Suprapubic skin (tissue), 4 donors: ENCODE measurements around the gene WNT16. TPM values are rescaled to one million over a fixed set of nuclear protein-coding genes. Genes with fewer than 3 reads are reported as not detected.
A peak's percentile ranks its signal among the peaks of the same experiment; 100 is the strongest.
"Not testable (repeated sequence)": the region's sequence is repeated elsewhere in the genome, so short reads cannot be mapped to it uniquely, and the experiment has no call there.

Experiments used
- DNase-seq, 2 donors: peaks; one replicate each; pipeline ENCODE4 v3.0.0-alpha.2; 2019; ENCODE audit warnings: low spot score in 2 of 2
- H3K27ac ChIP-seq: fragments of 200-600 bp; sonication (generic); one replicate; pipeline ENCODE4 v1.5.1; 2019
- H3K27me3 ChIP-seq: fragments of 200-600 bp; sonication (generic); one replicate; pipeline ENCODE4 v1.5.1; 2019
- H3K36me3 ChIP-seq: fragments of 200-600 bp; sonication (generic); one replicate; pipeline ENCODE4 v1.5.1; 2019
- H3K4me1 ChIP-seq: fragments of 200-600 bp; sonication (generic); one replicate; pipeline ENCODE4 v1.5.1; 2019
- H3K4me3 ChIP-seq: fragments of 200-600 bp; sonication (generic); one replicate; pipeline ENCODE4 v1.5.1; 2019; ENCODE audit warnings: mild to moderate bottlenecking
- H3K9me3 ChIP-seq: fragments of 200-600 bp; sonication (generic); one replicate; pipeline ENCODE4 v1.5.1; 2019
- EP300 ChIP-seq: sonication (generic); formaldehyde crosslinking; IDR thresholded peaks from one replicate; pipeline ENCODE4 v1.6.1; 2017; ENCODE audit warnings: antibody characterized with exemption
- POLR2A ChIP-seq, 2 donors: fragments of 450-650 bp; IDR thresholded peaks; one replicate each; pipeline ENCODE4 v1.6.1; 2017; ENCODE audit warnings: antibody characterized with exemption in 2 of 2, mild to moderate bottlenecking in 2 of 2, moderate library complexity in 2 of 2
- POLR2AphosphoS5 ChIP-seq, 3 donors: sonication (generic); formaldehyde crosslinking; IDR thresholded peaks; one replicate each; pipeline ENCODE4 v1.6.1; 2017; ENCODE audit warnings: antibody characterized with exemption in 3 of 3
- WGBS: methylation state at CpG from one replicate; pipeline ENCODE4 v1.1.5; 2018; 5-methylcytosine and 5-hydroxymethylcytosine counted together
- total RNA-seq, 4 donors: library from RNA; depleted of rRNA; stranded (reverse); fragments of >200 nt; gene quantifications; one replicate each; pipeline ENCODE4 v1.1.0, GENCODE V29; 2016
- TF ChIP-seq, protein P1 (sequence below), 2 donors: fragments of 200-600 bp in 1 of 2; fragments of 450-650 bp in 1 of 2; sonication (generic) in 1 of 2; IDR thresholded peaks; one replicate each; pipeline ENCODE4 v1.5.1; 2016 to 2019; ENCODE audit warnings: antibody characterized with exemption in 2 of 2, mild to moderate bottlenecking in 1 of 2, moderate library complexity in 1 of 2

Gene WNT16
- total RNA-seq, 4 donors from 2014 or later = 11.6 to 28.8 (median 18.3) TPM

GRCh38 chr7:121307021-121307574, 21.7 kb upstream of the WNT16 start:
- WGBS = 35% methylated on average over 4 of the region's 4 CpGs
- TF ChIP-seq, protein P1, sequence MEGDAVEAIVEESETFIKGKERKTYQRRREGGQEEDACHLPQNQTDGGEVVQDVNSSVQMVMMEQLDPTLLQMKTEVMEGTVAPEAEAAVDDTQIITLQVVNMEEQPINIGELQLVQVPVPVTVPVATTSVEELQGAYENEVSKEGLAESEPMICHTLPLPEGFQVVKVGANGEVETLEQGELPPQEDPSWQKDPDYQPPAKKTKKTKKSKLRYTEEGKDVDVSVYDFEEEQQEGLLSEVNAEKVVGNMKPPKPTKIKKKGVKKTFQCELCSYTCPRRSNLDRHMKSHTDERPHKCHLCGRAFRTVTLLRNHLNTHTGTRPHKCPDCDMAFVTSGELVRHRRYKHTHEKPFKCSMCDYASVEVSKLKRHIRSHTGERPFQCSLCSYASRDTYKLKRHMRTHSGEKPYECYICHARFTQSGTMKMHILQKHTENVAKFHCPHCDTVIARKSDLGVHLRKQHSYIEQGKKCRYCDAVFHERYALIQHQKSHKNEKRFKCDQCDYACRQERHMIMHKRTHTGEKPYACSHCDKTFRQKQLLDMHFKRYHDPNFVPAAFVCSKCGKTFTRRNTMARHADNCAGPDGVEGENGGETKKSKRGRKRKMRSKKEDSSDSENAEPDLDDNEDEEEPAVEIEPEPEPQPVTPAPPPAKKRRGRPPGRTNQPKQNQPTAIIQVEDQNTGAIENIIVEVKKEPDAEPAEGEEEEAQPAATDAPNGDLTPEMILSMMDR (IDR thresholded peaks at IDR 0.05) = no peak
- TF ChIP-seq POLR2AphosphoS5 (IDR thresholded peaks at IDR 0.05) (no peak), EP300 (no peak), POLR2A (IDR thresholded peaks at IDR 0.05) (no peak)
- H3K36me3 ChIP-seq = no peaks in the 10 kb centered on the region
- peaks cover 12% of the 10 kb centered on the region for H3K4me1 ChIP-seq
- H3K4me3 ChIP-seq = no peak overlapping the region
- H3K27ac ChIP-seq = peak overlapping the region; percentile 41
- H3K27me3 ChIP-seq = no peaks in the 10 kb centered on the region
- DNase-seq = no peak
- no peaks in the 10 kb centered on the region for H3K9me3 ChIP-seq

GRCh38 chr7:121313220-121313792, 15.5 kb upstream of the WNT16 start:
- H3K4me3 ChIP-seq = peak overlapping the region; percentile 22
- no peak for TF ChIP-seq POLR2A (IDR thresholded peaks at IDR 0.05)
- TF ChIP-seq, protein P1 (IDR thresholded peaks at IDR 0.05) = no peak
- peaks cover 18% of the 10 kb centered on the region for H3K4me1 ChIP-seq
- no peaks in the 10 kb centered on the region for H3K9me3 ChIP-seq
- H3K27ac ChIP-seq = peak overlapping the region; percentile 62
- 19% methylated on average over 3 of the region's 3 CpGs for WGBS
- H3K27me3 ChIP-seq = no peaks in the 10 kb centered on the region
- H3K36me3 ChIP-seq = no peaks in the 10 kb centered on the region
- DNase-seq = no peak

- no peak for DNase-seq
- no peaks in the 10 kb centered on the region for H3K27me3 ChIP-seq
- 27% methylated on average over 9 of the region's 9 CpGs for WGBS
- H3K4me3 ChIP-seq = peak overlapping the region; percentile 22
- H3K4me1 ChIP-seq = peaks cover 18% of the 10 kb centered on the region
- TF ChIP-seq POLR2A (IDR thresholded peaks at IDR 0.05) = no peak
- no peak for TF ChIP-seq POLR2AphosphoS5 (IDR thresholded peaks at IDR 0.05)
- no peak for TF ChIP-seq EP300
- TF ChIP-seq, protein P1 (IDR thresholded peaks at IDR 0.05) = no peak
- no peaks in the 10 kb centered on the region for H3K9me3 ChIP-seq
- no peaks in the 10 kb centered on the region for H3K36me3 ChIP-seq
- peak overlapping the region; percentile 34 for H3K27ac ChIP-seq
Measured at GRCh38 chr7:121313793-121314676, 14.8 kb upstream of the WNT16 start.

- H3K4me1 ChIP-seq = peaks cover 18% of the 10 kb centered on the region
- H3K9me3 ChIP-seq, H3K36me3 ChIP-seq, H3K4me3 ChIP-seq, H3K27ac ChIP-seq, H3K27me3 ChIP-seq, DNase-seq: not testable (repeated sequence)
- 90% methylated on average over 2 of the region's 3 CpGs for WGBS
Measured at GRCh38 chr7:121315170-121315569, 13.6 kb upstream of the WNT16 start.

- H3K27ac ChIP-seq = no peak overlapping the region
- TF ChIP-seq EP300 (no peak), POLR2AphosphoS5 (IDR thresholded peaks at IDR 0.05) (no peak), POLR2A (IDR thresholded peaks at IDR 0.05) (no peak)
- TF ChIP-seq, protein P1 (IDR thresholded peaks at IDR 0.05) = no peak
- no peaks in the 10 kb centered on the region for H3K4me1 ChIP-seq
- no peak for DNase-seq
- H3K27me3 ChIP-seq = peaks cover 2% of the 10 kb centered on the region
- no peaks in the 10 kb centered on the region for H3K9me3 ChIP-seq
- H3K4me3 ChIP-seq = no peak overlapping the region
- 89% methylated on average over 3 of the region's 3 CpGs for WGBS
- no peaks in the 10 kb centered on the region for H3K36me3 ChIP-seq
Measured at GRCh38 chr7:121322460-121322859, 6.3 kb upstream of the WNT16 start.
